CD4-positive, alpha-beta T cell treated with Interleukin-21 for 1 hour (primary cell): ENCODE measurements around the gene ZBTB7B.

ENCODE experiments used
- DNase-seq: peaks from one replicate; pipeline ENCODE4 v3.0.0-alpha.2; 2020

The ZBTB7B gene

GRCh38 chr1:155062702-155063411 is 60.3 kb downstream of the ZBTB7B start:
- DNase-seq = peak; percentile 77

- peak; percentile 87 for DNase-seq
Measured at GRCh38 chr1:155063550-155064110, 61.0 kb downstream of the ZBTB7B start, which contains the start of gene EFNA4. EFNA4 (plus strand) TSS chr1:155063740; CDS start chr1:155063824, 84 bp downstream.

GRCh38 chr1:155064111-155064831 is 61.7 kb downstream of the ZBTB7B start:
- DNase-seq = no peak

GRCh38 chr1:155064832-155065429 is 62.3 kb downstream of the ZBTB7B start:
- DNase-seq = no peak

- no peak for DNase-seq
Measured at GRCh38 chr1:155066777-155067176, 64.2 kb downstream of the ZBTB7B start.
